ENCODE data around the gene AIPL1.

The AIPL1 gene

GRCh38 chr17:6450926-6451832, 16.3 kb upstream of the AIPL1 start:
- no peak for DNase-seq (ENCODE audit: low read depth in 2 of 2)

- no peak for DNase-seq (ENCODE audit: low read depth in 2 of 2)
Measured at GRCh38 chr17:6449307-6449706, 14.4 kb upstream of the AIPL1 start.

GRCh38 chr17:6448473-6448872, 13.6 kb upstream of the AIPL1 start:
- DNase-seq (ENCODE audit: low read depth in 2 of 2), result no peak

GRCh38 chr17:6446516-6447100, 11.7 kb upstream of the AIPL1 start:
- no peak for DNase-seq (ENCODE audit: low read depth in 2 of 2)

- no peak for DNase-seq (ENCODE audit: low read depth in 2 of 2)
Measured at GRCh38 chr17:6444571-6445335, 9.8 kb upstream of the AIPL1 start.

- DNase-seq (ENCODE audit: low read depth in 2 of 2), result peak; percentile 82 to 84
Measured at GRCh38 chr17:6443692-6444570, 9.0 kb upstream of the AIPL1 start, which contains the start of gene PIMREG. Gene PIMREG, plus strand, starts transcription at chr17:6444455. Its CDS starts 656 bp downstream, at chr17:6445111.

- DNase-seq (ENCODE audit: low read depth in 2 of 2), result no peak
Measured at GRCh38 chr17:6442775-6443174, 7.9 kb upstream of the AIPL1 start.

- DNase-seq (ENCODE audit: low read depth in 2 of 2), result no peak
Measured at GRCh38 chr17:6439951-6440350, 5.0 kb upstream of the AIPL1 start.

GRCh38 chr17:6437956-6438355, 3.0 kb upstream of the AIPL1 start:
- DNase-seq (ENCODE audit: low read depth in 2 of 2), result no peak

- no peak for DNase-seq (ENCODE audit: low read depth in 2 of 2)
Measured at GRCh38 chr17:6437466-6437865, 2.5 kb upstream of the AIPL1 start.

- DNase-seq (ENCODE audit: low read depth in 2 of 2), result no peak
Measured at GRCh38 chr17:6435968-6436367, 1.0 kb upstream of the AIPL1 start.

- DNase-seq (ENCODE audit: low read depth in 2 of 2), result no peak
Measured at GRCh38 chr17:6430769-6431168, 4.2 kb downstream of the AIPL1 start.

GRCh38 chr17:6429266-6429665, 5.7 kb downstream of the AIPL1 start:
- DNase-seq (ENCODE audit: low read depth in 2 of 2), result no peak

GRCh38 chr17:6428207-6428965, 6.5 kb downstream of the AIPL1 start:
- no peak for DNase-seq (ENCODE audit: low read depth in 2 of 2)

GRCh38 chr17:6427279-6427781, 7.6 kb downstream of the AIPL1 start:
- no peak for DNase-seq (ENCODE audit: low read depth in 2 of 2)

GRCh38 chr17:6426356-6427101, 8.4 kb downstream of the AIPL1 start:
- no peak for DNase-seq (ENCODE audit: low read depth in 2 of 2)

GRCh38 chr17:6425407-6425806, 9.5 kb downstream of the AIPL1 start:
- no peak for DNase-seq (ENCODE audit: low read depth in 2 of 2)

- DNase-seq (ENCODE audit: low read depth in 2 of 2), result no peak
Measured at GRCh38 chr17:6423931-6424330, 11.0 kb downstream of the AIPL1 start.

- DNase-seq (ENCODE audit: low read depth in 2 of 2), result no peak
Measured at GRCh38 chr17:6422654-6423241, 12.2 kb downstream of the AIPL1 start.
